ENCODE data around the gene PCSK1N.

PCSK1N gene

GRCh38 chrX:48790477-48790876, 44.9 kb downstream of the PCSK1N start:
- no peak for DNase-seq

GRCh38 chrX:48789366-48790220, 45.8 kb downstream of the PCSK1N start:
- DNase-seq, result no peak

DNA sequence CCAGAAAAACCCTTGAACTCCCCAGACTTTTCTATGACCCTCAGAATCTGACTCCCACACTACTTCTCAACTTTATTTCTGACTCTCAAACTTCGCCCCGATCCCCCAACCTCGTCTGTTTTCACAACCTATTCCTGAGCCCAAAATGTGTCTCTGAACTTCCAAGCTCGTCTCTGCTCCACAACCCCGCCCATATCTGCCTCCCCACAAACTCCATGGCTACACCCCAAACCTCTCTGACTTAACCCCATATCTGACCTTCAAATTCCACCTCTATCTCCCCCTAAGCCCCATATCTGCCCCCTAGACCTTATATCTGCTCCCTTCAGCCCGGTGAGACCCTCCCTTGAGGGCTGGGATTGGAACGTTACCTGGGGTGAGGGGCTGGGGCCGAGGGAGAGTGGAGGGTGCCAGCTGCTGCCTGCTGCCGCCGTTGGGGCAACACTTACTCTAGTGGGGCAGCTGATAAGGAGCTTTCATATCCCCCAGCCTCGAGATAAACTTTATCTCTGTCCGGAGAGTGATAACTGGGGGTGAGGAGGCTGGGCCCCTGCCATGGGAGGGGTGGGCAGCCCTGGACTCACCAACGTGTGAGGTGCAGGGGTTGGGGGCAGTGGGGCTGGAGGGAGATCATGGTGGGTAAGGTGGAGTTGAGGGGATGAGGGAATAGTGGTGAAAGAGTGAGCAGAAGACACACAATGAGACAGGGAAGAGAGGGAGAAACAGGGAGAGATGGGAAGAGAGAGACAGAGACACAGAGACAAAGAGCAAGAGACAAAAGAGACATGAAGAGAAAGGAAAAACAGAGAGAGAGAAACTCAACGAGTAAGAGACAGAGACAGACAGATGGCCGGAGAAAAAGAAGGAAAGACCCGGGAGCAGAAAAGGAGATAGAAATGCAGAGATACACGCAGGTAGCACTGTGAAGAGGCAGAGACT, 47.6 kb downstream of the PCSK1N start:
- no peak for DNase-seq

GRCh38 chrX:48786825-48787504, 48.4 kb downstream of the PCSK1N start:
- DNase-seq, result no peak

DNA sequence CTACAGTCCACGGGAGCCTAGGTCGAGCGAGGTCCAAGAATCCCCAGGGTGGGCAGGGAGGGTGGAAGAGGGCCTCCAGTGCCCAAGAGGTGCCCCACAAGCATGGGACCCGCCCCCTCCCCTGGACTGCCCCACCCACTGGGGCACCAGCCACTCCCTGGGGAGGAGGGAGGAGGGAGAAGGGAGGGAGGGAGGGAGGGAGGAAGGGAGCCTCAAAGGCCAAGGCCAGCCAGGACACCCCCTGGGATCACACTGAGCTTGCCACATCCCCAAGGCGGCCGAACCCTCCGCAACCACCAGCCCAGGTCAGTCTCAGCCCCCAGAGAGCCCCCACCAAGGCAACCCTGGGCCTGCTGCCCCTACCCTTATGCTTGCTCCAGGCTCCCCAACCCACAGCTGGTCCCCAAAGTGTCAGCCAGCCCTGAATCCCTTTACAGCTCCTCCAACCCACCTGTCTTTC, 49.0 kb downstream of the PCSK1N start, which contains the start of gene GATA1:
Gene GATA1 (plus strand): TSS at position 250 of the 460 bp plus-strand sequence. CDS start 4,520 bp downstream, outside the sequence.
- no peak for DNase-seq

GRCh38 chrX:48785540-48786214, 49.7 kb downstream of the PCSK1N start:
- no peak for DNase-seq

- DNase-seq, result no peak
These were observed 50.2 kb downstream of the PCSK1N start for GRCh38 chrX:48785186-48785539.

GRCh38 chrX:48784726-48785125, 50.7 kb downstream of the PCSK1N start:
- DNase-seq, result no peak

GRCh38 chrX:48782795-48783194, 52.6 kb downstream of the PCSK1N start:
- DNase-seq, result no peak

DNA sequence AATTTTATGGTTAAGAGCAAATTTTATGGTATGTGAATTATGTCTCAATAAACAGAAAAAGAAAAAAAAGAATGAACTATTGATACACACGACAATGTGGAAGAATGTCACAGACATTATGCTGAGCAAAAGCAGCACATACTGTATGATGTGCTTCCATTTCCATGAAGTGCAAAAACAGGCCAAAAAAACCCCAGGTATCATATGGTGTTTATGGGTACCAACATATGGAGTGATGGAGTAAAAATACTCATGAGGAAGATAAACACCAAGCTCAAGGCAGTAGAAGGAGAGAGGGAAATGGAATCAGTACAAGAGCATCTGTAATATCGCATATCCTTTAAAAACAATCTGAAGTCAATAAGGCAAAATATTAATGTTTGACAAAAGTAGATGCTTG, 53.2 kb downstream of the PCSK1N start:
- DNase-seq, result no peak

DNA sequence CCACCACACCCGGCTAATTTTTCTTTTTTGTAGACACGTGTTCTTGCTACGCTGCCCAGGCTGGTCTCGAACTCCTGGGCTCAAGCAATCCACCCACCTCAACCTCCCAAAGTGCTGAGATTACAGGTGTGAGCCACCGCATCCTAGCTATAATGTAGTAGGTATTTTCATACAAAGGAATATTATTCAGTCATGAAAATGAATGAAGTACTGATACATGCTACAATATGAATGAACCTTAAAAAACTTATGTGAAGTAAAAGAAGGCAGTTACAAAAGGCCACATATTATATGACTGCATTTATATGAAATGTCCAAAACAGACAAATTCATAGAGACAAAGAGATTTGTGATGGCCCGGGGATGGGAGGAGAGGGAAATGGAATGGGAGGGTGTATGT, 53.7 kb downstream of the PCSK1N start:
- DNase-seq, result no peak
